Smooth muscle cell (in vitro differentiated cells): Measurements from ENCODE around the gene C22orf23. TPM values are rescaled to one million over a fixed set of nuclear protein-coding genes. Genes with fewer than 3 reads are reported as not detected.

Experiments used
- DNase-seq: peaks from one replicate; lab custom pipeline; 2025; ENCODE audit not compliant: unreplicated experiment; lab: John Stamatoyannopoulos, UW
- H2AFZ ChIP-seq: fragments of 200-600 bp; sonication (generic); 2 replicates; pipeline ENCODE4 v1.6.0; 2016; ENCODE audit warnings: antibody characterized with exemption, low read depth, mild to moderate bottlenecking
- H3F3A ChIP-seq: fragments of 200-600 bp; sonication (generic); 2 replicates; pipeline ENCODE4 v1.6.0; 2017; ENCODE audit warnings: antibody characterized with exemption, low read depth
- H3K27ac ChIP-seq: fragments of 200-600 bp; sonication (generic); 2 replicates; pipeline ENCODE4 v1.5.1; 2016; ENCODE audit warnings: low read depth, mild to moderate bottlenecking
- H3K27me3 ChIP-seq: fragments of 200-600 bp; sonication (generic); 2 replicates; pipeline ENCODE4 v1.6.1; 2016; ENCODE audit warnings: low read depth, mild to moderate bottlenecking
- H3K36me3 ChIP-seq: fragments of 200-600 bp; sonication (generic); 2 replicates; pipeline ENCODE4 v1.5.1; 2016; ENCODE audit warnings: low read depth
- H3K4me1 ChIP-seq: fragments of 200-600 bp; sonication (generic); 2 replicates; pipeline ENCODE4 v1.5.1; 2016; ENCODE audit warnings: low read depth
- H3K4me2 ChIP-seq: fragments of 200-600 bp; sonication (generic); 2 replicates; pipeline ENCODE4 v1.6.0; 2016; ENCODE audit warnings: mild to moderate bottlenecking
- H3K4me3 ChIP-seq: fragments of 200-600 bp; sonication (generic); 2 replicates; pipeline ENCODE4 v1.5.1; 2016; ENCODE audit warnings: mild to moderate bottlenecking
- H3K79me2 ChIP-seq: fragments of 200-600 bp; sonication (generic); 2 replicates; pipeline ENCODE4 v1.6.0; 2016; ENCODE audit warnings: low read depth, mild to moderate bottlenecking
- H3K9ac ChIP-seq: fragments of 200-600 bp; sonication (generic); 2 replicates; pipeline ENCODE4 v1.6.0; 2016; ENCODE audit warnings: low read depth
- H3K9me3 ChIP-seq: fragments of 200-600 bp; sonication (generic); replicated peaks from 2 replicates; pipeline ENCODE4 v1.5.1; 2016; ENCODE audit warnings: low read depth
- H4K20me1 ChIP-seq: fragments of 200-600 bp; sonication (generic); 2 replicates; pipeline ENCODE4 v1.6.0; 2016; ENCODE audit warnings: low read depth
- CTCF ChIP-seq: fragments of 200-600 bp; sonication (generic); IDR thresholded peaks from 2 replicates; pipeline ENCODE4 v1.5.1; 2017; ENCODE audit warnings: borderline replicate concordance, mild to moderate bottlenecking, antibody characterized with exemption; ENCODE audit not compliant: insufficient read depth, poor library complexity, severe bottlenecking
- WGBS: methylation state at CpG from one replicate; pipeline ENCODE4 v1.1.7; 2016; ENCODE audit warnings: low lambda C conversion rate; 5-methylcytosine and 5-hydroxymethylcytosine counted together
- polyA plus RNA-seq: library from polyadenylated mRNA; unstranded; fragments of >200 nt; fragmentation: Nextera tagmentation; extraction: Ambion mirVana; gene quantifications from 2 replicates; pipeline ENCODE4 v1.2.1, GENCODE V29; 2016
- total RNA-seq: library from RNA; depleted of rRNA; stranded (reverse); fragments of >200 nt; gene quantifications from 2 replicates; pipeline ENCODE4 v1.2.3, GENCODE V29; 2014

Gene C22orf23
- total and polyA plus RNA-seq, 2 experiments from 2014 or later, result 0.18 to 2.4 TPM

- Histone ChIP-seq H4K20me1 (peaks cover under 1% of the 10 kb centered on the region), H3K27ac (no peak overlapping the region), H3F3A (no peaks in the 10 kb centered on the region), H3K9ac (no peak overlapping the region), H3K4me2 (no peak overlapping the region), H3K79me2 (no peaks in the 10 kb centered on the region), H3K36me3 (no peaks in the 10 kb centered on the region), H3K9me3 (no peaks in the 10 kb centered on the region), H3K27me3 (no peaks in the 10 kb centered on the region), H3K4me3 (no peak overlapping the region), H3K4me1 (no peaks in the 10 kb centered on the region), H2AFZ (no peak overlapping the region)
- WGBS, result 92% methylated on average over 7 of the region's 7 CpGs
- DNase-seq, result no peak
- TF ChIP-seq CTCF, result no peak
These were observed 9.6 kb downstream of the C22orf23 start for GRCh38 chr22:37943825-37944198.

DNA sequence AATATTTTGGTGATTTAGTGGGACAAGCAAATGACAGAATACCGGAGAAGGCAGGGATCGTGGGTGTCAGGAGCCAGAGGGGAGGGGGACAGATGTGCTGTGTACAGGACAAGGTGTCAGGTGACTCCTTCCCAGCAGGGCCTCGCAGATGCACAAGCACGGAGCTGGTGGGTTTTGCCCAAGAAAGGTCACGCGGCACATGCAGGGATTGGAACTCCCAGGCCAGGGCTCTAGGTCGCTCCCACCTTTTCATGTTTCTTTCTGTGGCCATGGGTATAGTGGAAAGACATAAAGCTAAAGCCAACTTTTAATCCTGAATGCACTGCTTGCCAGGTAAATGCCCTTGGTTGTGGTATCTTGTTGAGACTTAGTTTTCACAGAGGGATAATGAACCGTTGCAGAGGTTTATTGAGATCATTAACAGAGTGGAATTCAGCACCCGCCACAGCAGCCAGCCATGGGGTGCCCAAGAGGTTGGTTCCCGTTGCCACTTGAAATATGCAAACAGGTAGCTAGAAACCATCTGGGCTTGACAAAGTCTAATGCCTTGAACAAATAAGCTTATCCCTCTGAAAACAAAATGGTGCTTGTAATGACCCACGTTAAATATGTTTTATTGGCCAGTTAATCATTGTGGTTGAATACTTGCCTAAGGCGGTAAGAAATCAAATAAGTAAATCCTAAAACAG is 10.1 kb downstream of the C22orf23 start:
- Histone ChIP-seq H3K27me3 (no peaks in the 10 kb centered on the region), H4K20me1 (peaks cover 4% of the 10 kb centered on the region), H3F3A (no peaks in the 10 kb centered on the region), H3K9me3 (no peaks in the 10 kb centered on the region), H3K4me1 (no peaks in the 10 kb centered on the region), H3K4me3 (no peak overlapping the region), H2AFZ (no peak overlapping the region), H3K4me2 (no peak overlapping the region), H3K27ac (no peak overlapping the region), H3K36me3 (no peaks in the 10 kb centered on the region), H3K9ac (no peak overlapping the region), H3K79me2 (no peaks in the 10 kb centered on the region)
- no peak for TF ChIP-seq CTCF
- no peak for DNase-seq
- 94% methylated on average over 12 of the region's 12 CpGs for WGBS

- TF ChIP-seq CTCF, result no peak
- H3K27me3 ChIP-seq, result no peaks in the 10 kb centered on the region
- H3K9me3 ChIP-seq, result no peaks in the 10 kb centered on the region
- no peaks in the 10 kb centered on the region for H3F3A ChIP-seq
- WGBS, result 99% methylated on average over 8 of the region's 8 CpGs
- H3K4me2 ChIP-seq, result no peak overlapping the region
- no peaks in the 10 kb centered on the region for H3K79me2 ChIP-seq
- peaks cover 4% of the 10 kb centered on the region for H4K20me1 ChIP-seq
- H3K4me1 ChIP-seq, result no peaks in the 10 kb centered on the region
- no peak overlapping the region for H3K9ac ChIP-seq
- no peak overlapping the region for H3K27ac ChIP-seq
- DNase-seq, result no peak
- no peak overlapping the region for H2AFZ ChIP-seq
- H3K4me3 ChIP-seq, result no peak overlapping the region
- H3K36me3 ChIP-seq, result no peaks in the 10 kb centered on the region
These were observed 11.3 kb downstream of the C22orf23 start for GRCh38 chr22:37942133-37942532.
